NCI-H1436 (cell line): ENCODE data around the gene CACNA1F.

ENCODE experiments used
- DNase-seq: peaks from one replicate; lab custom pipeline; 2025; lab: John Stamatoyannopoulos, UW

The CACNA1F gene

GRCh38 chrX:49199315-49199595 lies 33.9 kb downstream of the CACNA1F start:
- no peak for DNase-seq

GRCh38 chrX:49198540-49199314 lies 34.4 kb downstream of the CACNA1F start:
- DNase-seq, result no peak

- DNase-seq, result no peak
Measured at GRCh38 chrX:49197543-49198087, 35.5 kb downstream of the CACNA1F start.

- DNase-seq, result no peak
Measured at GRCh38 chrX:49193542-49193964, 39.6 kb downstream of the CACNA1F start.

- DNase-seq, result no peak
Measured at GRCh38 chrX:49192722-49193328, 40.3 kb downstream of the CACNA1F start.

GRCh38 chrX:49191574-49192011 lies 41.5 kb downstream of the CACNA1F start:
- DNase-seq, result no peak

GRCh38 chrX:49190821-49191573 lies 42.1 kb downstream of the CACNA1F start:
- DNase-seq, result peak; percentile 96

- DNase-seq, result no peak
Measured at GRCh38 chrX:49189606-49190005, 43.5 kb downstream of the CACNA1F start.

- no peak for DNase-seq
Measured at GRCh38 chrX:49188468-49189076, 44.6 kb downstream of the CACNA1F start.

GRCh38 chrX:49187526-49187925 lies 45.6 kb downstream of the CACNA1F start:
- DNase-seq, result no peak

- no peak for DNase-seq
Measured at GRCh38 chrX:49187028-49187394, 46.1 kb downstream of the CACNA1F start.

- peak; percentile 43 for DNase-seq
Measured at GRCh38 chrX:49186125-49187027, 46.8 kb downstream of the CACNA1F start, which contains the start of gene PRICKLE3. TSS of gene PRICKLE3 (minus strand) at chrX:49186373. CDS start at chrX:49186297, 76 bp downstream.

- peak; percentile 89 for DNase-seq
Measured at GRCh38 chrX:49184294-49185281, 48.6 kb downstream of the CACNA1F start.

- no peak for DNase-seq
Measured at GRCh38 chrX:49183701-49184281, 49.3 kb downstream of the CACNA1F start.

GRCh38 chrX:49179358-49179757 lies 53.8 kb downstream of the CACNA1F start:
- no peak for DNase-seq

GRCh38 chrX:49178537-49178936 lies 54.6 kb downstream of the CACNA1F start:
- DNase-seq, result no peak

- no peak for DNase-seq
Measured at GRCh38 chrX:49177873-49178480, 55.2 kb downstream of the CACNA1F start.

GRCh38 chrX:49177338-49177833 lies 55.8 kb downstream of the CACNA1F start:
- DNase-seq, result no peak
